ENCODE measurements around the gene R3HDM2.

- TF ChIP-seq CTCF (IDR thresholded peaks at IDR 0.05) (no peak), POLR2A (IDR thresholded peaks at IDR 0.05) (no peak)
Measured at GRCh38 chr12:57439762-57440266, 9.0 kb upstream of the R3HDM2 start.
